ENCODE measurements around the gene GPM6B.
"Not testable (repeated sequence)": the region's sequence is repeated elsewhere in the genome, so short reads cannot be mapped to it uniquely, and the experiment has no call there.

DNA sequence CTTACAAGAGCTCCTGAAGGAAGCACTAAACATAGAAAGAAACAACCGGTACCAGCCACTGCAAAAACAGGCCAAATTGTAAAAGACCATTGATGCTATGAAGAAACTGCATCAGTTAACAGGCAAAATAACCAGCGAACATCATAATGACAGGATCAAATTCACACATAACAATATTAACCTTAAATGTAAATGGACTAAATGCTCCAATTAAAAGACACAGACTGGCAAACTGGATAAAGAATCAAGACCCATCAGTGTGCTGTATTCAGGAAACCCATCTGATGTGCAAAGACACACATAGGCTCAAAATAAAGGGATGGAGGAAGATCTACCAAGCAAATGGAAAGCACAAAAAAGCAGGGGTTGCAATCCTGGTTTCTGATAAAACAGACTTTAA, 90.3 kb downstream of the GPM6B start:
- TF ChIP-seq, protein P1, sequence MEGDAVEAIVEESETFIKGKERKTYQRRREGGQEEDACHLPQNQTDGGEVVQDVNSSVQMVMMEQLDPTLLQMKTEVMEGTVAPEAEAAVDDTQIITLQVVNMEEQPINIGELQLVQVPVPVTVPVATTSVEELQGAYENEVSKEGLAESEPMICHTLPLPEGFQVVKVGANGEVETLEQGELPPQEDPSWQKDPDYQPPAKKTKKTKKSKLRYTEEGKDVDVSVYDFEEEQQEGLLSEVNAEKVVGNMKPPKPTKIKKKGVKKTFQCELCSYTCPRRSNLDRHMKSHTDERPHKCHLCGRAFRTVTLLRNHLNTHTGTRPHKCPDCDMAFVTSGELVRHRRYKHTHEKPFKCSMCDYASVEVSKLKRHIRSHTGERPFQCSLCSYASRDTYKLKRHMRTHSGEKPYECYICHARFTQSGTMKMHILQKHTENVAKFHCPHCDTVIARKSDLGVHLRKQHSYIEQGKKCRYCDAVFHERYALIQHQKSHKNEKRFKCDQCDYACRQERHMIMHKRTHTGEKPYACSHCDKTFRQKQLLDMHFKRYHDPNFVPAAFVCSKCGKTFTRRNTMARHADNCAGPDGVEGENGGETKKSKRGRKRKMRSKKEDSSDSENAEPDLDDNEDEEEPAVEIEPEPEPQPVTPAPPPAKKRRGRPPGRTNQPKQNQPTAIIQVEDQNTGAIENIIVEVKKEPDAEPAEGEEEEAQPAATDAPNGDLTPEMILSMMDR (conservative IDR thresholded peaks at IDR 0.05; ENCODE audit: low read length): not testable (repeated sequence)
- not testable (repeated sequence) for TF ChIP-seq EZH2phosphoT487 (IDR thresholded peaks at IDR 0.05; ENCODE audit: borderline replicate concordance, low read depth, low read length)
